ENCODE results near the gene ANKRD36B.
"Not testable (repeated sequence)": the region's sequence is repeated elsewhere in the genome, so short reads cannot be mapped to it uniquely, and the experiment has no call there.

The ANKRD36B gene

DNA sequence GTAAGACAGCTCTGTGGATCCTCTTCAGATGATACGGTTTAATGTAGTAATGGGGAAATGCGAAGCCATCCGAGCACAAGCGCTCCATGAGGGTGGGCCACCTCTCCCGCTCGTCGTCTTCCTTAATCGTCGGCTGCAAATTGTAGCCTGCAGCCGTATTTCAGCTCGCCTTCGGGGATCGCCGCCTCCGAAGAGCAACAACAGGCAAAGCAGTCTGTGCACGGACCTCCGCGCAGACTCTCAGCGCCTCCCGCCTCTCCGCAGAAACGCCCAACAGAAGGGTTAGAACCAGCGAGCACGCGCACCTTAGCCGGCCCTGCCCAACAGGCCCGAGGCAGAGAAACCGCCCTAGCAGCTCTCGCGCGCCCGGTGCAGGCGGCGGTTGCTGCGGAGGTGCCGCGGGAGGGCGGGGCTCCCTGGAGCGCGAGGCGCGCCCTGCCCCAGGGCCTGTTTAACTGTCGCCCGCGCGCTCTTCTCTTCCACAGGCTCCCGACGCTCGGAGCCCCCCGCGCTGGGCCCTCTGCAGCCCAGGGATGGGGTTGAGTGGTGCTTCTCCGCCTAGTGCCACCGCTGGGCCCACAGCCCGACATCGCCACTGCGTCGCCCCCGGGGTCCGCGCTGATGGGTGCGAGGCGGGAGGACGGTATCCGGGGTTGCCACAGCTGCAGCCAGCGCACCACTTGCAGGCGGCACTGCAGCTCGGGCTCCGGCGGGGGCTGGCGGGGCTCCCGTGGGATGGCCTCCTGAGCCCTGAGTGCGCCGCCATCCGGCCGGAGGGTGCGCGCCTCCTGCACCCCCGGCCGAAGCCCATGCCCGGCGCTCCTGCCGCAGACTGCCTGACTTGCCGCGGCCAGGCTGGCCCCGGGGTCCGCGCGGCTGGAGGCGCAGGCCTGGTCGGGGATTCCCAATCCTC, at the start of gene ANKRD36B:
TSS of gene ANKRD36B (minus strand) at position 280 of the 913 bp plus-strand sequence. CDS start at position 88, 192 bp downstream.
- peak; percentile 82 for DNase-seq

GRCh38 chr2:97626049-97626430, 36.4 kb upstream of the ANKRD36B start:
- not testable (repeated sequence) for DNase-seq

DNA sequence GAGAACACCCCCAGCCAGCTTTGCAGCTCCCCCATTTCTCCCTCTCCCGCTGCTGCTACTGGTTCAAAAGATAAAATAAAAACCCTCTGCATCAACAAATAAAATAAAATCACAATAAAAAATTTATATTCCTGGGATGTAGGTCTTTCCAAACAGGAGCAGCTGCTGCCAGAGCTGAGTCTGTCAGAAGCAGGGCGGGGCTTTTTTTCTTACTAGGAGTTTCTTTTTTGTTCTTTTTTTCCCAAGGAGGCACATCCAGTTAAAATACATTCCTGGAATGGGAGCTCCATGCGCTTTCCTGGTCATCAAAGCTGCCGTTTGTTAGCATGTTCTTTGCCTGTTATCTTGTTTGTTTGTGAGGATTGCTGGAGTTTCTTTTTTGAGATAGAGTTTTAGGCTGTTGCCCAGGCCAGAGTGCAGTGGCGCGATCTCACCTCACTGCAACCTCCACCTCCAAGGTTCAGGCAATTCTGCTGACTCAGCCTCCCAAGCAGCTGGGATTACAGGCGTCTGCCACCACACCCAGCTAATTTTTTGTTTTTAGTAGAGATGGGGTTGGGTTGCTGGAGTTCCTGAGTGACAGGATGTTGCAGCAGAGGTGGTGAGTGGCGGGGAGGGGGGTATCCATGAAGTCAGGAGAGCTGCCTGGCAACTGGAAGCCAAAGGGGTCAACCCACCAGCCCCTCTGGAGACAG, 35.8 kb upstream of the ANKRD36B start:
- DNase-seq = not testable (repeated sequence)

DNA sequence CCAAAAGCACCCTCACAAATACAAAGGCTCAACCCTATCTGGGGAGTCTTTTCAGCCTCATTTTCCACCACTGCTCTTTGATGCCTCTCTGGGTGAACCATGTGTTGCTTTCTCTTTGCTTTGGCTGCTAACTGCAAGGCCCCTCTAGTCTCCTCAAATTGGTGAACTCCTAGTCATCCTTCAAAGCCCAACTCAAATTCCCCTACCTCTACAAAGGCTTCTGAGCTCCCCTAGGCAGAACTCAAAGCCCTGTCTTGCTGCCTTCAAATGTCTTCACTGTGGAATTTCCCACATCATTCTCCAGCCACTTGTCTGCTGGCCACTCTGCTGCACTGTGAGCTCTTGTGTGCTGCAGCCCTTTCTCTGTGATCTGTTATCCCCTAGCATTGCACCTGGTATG, 33.3 kb upstream of the ANKRD36B start:
- DNase-seq = not testable (repeated sequence)

- DNase-seq = not testable (repeated sequence)
These were observed 30.8 kb upstream of the ANKRD36B start for GRCh38 chr2:97620492-97620891.

GRCh38 chr2:97618939-97619827, 29.5 kb upstream of the ANKRD36B start:
- DNase-seq = not testable (repeated sequence)

DNA sequence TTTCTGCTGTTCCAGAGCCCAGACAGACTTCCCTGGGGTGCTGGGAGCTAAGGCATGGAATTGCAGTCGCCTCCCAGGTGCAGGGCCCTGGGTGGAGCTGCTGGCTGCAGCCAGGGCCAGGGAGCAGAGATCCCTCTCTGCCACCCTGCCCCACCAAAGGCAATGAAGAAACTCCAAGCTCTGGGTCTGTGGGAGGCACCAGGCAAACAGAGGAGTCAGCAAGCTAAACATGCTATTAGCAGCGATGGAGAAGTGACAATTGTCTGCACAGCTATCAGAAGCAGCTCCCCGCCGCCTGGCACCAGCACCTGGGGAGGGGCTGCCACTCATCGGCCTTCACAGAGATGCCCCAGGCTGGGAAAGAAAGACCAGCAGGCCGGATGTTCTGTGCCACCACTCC, 28.2 kb upstream of the ANKRD36B start:
- no peak for DNase-seq

- DNase-seq = not testable (repeated sequence)
These were observed 26.1 kb upstream of the ANKRD36B start for GRCh38 chr2:97615746-97616145.

DNA sequence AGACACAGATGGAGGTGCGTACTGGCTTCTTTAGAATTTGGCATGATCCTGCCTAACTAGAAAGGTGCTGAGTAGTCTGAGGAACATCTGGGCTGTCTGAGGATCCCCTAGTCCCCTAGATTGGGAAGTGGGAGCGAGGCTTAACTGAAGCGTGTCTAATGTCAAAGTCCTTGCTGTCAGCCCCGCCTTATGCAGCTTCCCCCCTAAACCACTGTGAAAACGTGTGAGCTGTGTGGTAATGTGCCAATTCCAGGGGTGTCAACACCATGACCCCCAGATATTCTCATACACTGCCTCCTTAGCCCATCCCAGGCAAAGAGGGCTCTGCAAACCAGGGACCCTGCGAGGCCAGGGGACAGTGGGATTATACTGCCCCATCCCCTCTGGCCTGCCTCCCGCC, 22.2 kb upstream of the ANKRD36B start:
- DNase-seq = not testable (repeated sequence)

DNA sequence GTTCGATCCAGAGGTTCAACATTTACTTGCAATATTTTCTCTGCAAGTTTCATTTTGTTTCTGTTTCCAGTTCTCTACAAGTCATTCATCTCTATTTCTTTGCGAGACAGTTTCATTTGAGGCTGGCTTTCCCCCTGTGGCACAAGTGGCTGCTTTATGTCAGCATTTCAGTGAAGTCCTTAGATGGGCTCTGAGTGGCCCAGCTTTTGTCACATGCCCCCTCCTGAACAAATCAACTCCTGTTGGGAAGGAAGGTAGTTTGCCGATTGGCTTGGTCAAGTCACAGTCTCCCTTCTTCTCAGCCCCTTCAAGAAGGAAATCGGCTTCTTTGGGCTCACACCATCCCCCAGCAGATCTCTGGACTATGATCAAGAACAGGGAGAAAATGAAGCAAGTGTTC, 19.1 kb upstream of the ANKRD36B start:
- DNase-seq = not testable (repeated sequence)

DNA sequence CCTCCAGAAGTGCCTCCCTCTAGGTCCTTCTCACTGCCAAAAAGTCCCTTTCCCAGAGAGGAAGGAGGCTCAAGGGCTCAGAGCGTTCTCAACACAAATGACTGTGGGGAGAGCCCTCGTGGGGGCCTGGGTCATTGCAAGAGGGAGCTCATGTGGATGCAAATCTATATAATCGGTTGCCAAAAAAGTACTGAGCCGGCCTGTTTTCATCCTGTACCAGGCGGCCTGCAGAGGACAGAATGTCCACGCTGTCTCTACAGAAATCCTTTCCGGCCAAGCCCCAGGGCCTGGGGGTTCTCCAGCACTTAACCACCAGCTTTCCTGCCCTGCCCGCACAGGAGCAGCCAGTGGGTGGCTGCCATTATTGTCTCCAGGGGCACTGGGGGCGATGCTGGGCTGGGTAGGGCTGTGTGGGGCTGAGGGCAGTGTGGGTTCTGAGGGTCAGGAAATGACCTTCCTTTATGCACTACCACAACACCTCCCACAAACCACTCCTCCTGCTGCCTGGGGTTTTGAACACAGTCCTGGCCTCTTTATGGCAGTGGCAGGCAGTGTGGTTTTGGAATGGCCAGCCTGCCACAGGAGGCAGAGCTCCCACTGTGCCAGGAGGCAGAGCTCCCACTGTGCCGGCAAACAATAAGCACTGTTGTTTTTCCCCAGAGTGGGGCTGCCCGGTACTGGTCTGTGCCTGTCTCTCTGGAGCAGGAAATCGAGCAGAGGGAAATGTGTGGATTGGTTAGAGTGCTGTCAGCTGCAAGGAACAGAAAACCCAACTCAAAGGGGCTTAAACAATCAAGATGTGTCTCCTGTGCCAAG, 16.1 kb upstream of the ANKRD36B start:
- DNase-seq = not testable (repeated sequence)

GRCh38 chr2:97605109-97605508, 15.4 kb upstream of the ANKRD36B start:
- not testable (repeated sequence) for DNase-seq

DNA sequence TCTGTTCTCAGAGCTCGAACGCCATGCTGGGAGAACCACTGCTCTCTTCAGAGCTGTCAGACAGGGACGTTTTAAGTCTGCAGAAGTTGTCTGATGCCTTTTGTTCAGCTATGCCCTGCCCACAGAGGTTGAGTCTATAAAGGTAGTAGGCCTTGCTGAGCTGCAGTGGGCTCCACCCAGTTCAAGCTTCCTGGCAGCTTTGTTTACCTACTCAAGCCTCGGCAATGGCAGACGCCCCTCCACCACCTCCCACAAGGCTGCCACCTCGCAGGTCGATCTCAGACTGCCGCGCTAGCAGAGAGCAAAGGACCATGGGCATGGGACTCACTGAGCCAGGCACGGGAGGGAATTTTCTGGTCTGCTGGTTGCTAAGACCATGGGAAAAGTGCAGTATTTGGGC, 11.9 kb upstream of the ANKRD36B start:
- not testable (repeated sequence) for DNase-seq

- DNase-seq = not testable (repeated sequence)
These were observed 6.5 kb upstream of the ANKRD36B start for GRCh38 chr2:97596180-97596579.

DNA sequence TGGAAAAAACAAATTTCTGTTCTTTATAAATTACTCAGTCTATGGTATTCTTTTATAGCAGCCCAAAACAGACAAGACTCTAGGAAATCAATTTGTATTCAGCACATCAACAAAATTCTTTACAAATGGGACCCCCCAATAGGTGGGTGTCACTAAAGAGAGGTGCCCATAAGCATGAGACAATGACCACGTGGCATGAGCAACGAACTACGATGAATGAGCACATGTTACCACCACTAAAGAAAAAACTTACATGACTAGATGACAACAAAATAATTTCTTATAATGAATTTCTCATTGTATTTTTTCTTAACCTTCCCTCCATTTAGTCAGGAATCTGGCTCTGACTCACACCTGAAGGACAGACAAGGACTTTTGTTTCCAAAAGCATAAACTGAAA, 3.8 kb upstream of the ANKRD36B start:
- DNase-seq = not testable (repeated sequence)

DNA sequence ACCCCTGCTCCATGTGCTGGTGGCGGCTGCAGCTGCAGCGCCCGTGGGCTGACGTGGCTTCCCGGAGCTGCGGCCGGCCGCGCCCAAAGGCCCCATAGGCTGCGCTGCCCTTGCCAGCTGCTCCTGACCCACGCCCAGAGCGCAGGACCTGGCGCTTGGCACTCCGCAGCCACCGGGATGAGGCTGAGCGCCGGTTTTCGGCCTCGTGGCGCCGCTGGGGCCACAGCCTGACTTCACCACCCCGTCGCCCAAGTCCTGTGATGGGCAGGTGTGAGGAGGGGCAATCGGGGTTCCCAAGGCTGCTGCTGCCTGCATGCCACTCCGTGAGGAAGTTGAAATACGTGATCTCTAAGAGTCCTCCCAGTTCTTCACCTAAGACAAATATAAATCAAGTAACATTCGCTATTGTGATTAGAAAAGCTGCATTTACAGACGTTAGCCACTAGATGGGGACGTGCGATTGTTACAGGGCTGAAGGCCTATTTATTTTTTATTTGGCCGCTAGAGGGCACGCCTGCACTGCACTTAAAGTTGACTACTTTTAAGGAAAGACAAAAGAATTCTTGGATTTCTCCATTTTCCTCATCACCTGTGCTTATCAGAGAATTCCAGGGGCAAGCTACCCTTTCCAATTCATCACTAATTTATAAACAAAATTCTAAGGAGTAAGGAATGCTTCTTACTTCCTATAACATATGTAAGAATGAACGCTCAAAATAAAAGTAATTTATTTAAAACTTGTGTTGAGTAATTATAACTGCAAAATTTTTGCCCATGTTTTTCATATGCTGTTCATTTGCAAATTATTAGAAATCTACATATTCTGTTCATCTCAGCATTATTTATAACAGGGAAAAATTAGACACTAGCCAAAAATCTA, 1.1 kb upstream of the ANKRD36B start:
- peak; percentile 88 for DNase-seq

- DNase-seq = not testable (repeated sequence)
These were observed 450 bp downstream of the ANKRD36B start for GRCh38 chr2:97589257-97589597.

GRCh38 chr2:97565674-97566073, 24.0 kb downstream of the ANKRD36B start:
- not testable (repeated sequence) for DNase-seq

GRCh38 chr2:97552406-97552805, 37.3 kb downstream of the ANKRD36B start:
- not testable (repeated sequence) for DNase-seq

GRCh38 chr2:97550498-97550897, 39.2 kb downstream of the ANKRD36B start:
- DNase-seq = not testable (repeated sequence)

DNA sequence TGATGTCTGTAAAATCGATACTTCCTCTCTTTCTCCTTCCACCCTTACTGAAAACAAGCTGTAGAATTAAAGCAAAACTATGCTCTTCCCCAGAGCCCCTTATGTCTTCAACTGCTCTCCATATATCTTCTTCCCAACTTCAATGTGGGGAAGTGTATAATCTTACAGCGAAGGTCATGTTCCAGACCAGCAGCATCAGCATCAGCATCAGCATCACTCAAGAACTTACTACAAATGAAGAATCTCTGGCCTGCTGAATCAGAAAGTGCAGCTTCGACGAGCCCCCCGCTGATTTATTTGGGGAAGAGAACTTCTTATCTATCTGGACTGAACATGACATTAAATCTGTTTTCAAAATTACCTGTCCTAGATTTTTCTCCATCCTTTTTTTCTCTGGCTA, 40.6 kb downstream of the ANKRD36B start:
- not testable (repeated sequence) for DNase-seq

All from CD4-positive, alpha-beta T cell treated with Interleukin-21 for 1 hour (primary cell).